Ramos (cell line): ENCODE measurements around the gene CNPY1.

Experiments used
- in situ Hi-C: fragments of 300-500 bp; cut with MboI; formaldehyde crosslinking; loops from one replicate; pipeline ENCODE4 v1.14.3; 2022; ENCODE audit warnings: low sequenced_read_pairs; ENCODE audit not compliant: unreplicated experiment

CNPY1 gene

GRCh38 chr7:155560196-155560885 is 14.0 kb upstream of the CNPY1 start:
- in situ Hi-C loops: no loop called here

- in situ Hi-C loops: no loop called here
Measured at GRCh38 chr7:155559519-155560108, 13.3 kb upstream of the CNPY1 start.

GRCh38 chr7:155558961-155559360 is 12.6 kb upstream of the CNPY1 start:
- in situ Hi-C loops: no loop called here

- in situ Hi-C loops: no loop called here
Measured at GRCh38 chr7:155558351-155558750, 12.0 kb upstream of the CNPY1 start.

GRCh38 chr7:155557778-155558177 is 11.4 kb upstream of the CNPY1 start:
- in situ Hi-C loops: no loop called here

- in situ Hi-C loops: no loop called here
Measured at GRCh38 chr7:155556763-155557162, 10.4 kb upstream of the CNPY1 start.

- in situ Hi-C loops: no loop called here
Measured at GRCh38 chr7:155555116-155555695, 8.8 kb upstream of the CNPY1 start.

GRCh38 chr7:155553871-155554270 is 7.5 kb upstream of the CNPY1 start:
- in situ Hi-C loops: no loop called here

- in situ Hi-C loops: no loop called here
Measured at GRCh38 chr7:155551785-155552611, 5.6 kb upstream of the CNPY1 start.

GRCh38 chr7:155550916-155551315 is 4.6 kb upstream of the CNPY1 start:
- in situ Hi-C loops: no loop called here

- in situ Hi-C loops: no loop called here
Measured at GRCh38 chr7:155549226-155549625, 2.9 kb upstream of the CNPY1 start.

GRCh38 chr7:155547161-155547791 is 917 bp upstream of the CNPY1 start:
- in situ Hi-C loops: no loop called here

GRCh38 chr7:155545348-155545747 is 1.0 kb downstream of the CNPY1 start:
- in situ Hi-C loops: no loop called here

GRCh38 chr7:155544485-155544884 is 1.9 kb downstream of the CNPY1 start:
- in situ Hi-C loops: no loop called here

- in situ Hi-C loops: no loop called here
Measured at GRCh38 chr7:155543926-155544325, 2.4 kb downstream of the CNPY1 start.

- in situ Hi-C loops: no loop called here
Measured at GRCh38 chr7:155543011-155543876, 3.1 kb downstream of the CNPY1 start.

GRCh38 chr7:155541986-155542675 is 4.2 kb downstream of the CNPY1 start:
- in situ Hi-C loops: no loop called here

- in situ Hi-C loops: no loop called here
Measured at GRCh38 chr7:155540553-155540952, 5.8 kb downstream of the CNPY1 start.

GRCh38 chr7:155538293-155538692 is 8.1 kb downstream of the CNPY1 start:
- in situ Hi-C loops: no loop called here
